Activated T-cell treated with anti-CD3 and anti-CD28 coated beads, Interleukin-2, amount 50 U/mL, for 4 hours (primary cell): Measurements from ENCODE around the gene AK5. TPM values are rescaled to one million over a fixed set of nuclear protein-coding genes. Genes with fewer than 3 reads are reported as not detected.
A peak's percentile ranks its signal among the peaks of the same experiment; 100 is the strongest.

Experiments used
- ATAC-seq, 2 donors: fragments of 200-7000 bp; cut with Tn5 transposase; one replicate each; pipeline ENCODE4 v1.10.0; 2021
- DNase-seq: peaks from one replicate; pipeline ENCODE4 v3.0.0-alpha.2; 2020
- H3K27me3 Mint-ChIP-seq: one replicate; pipeline ENCODE4 v1.8.0; 2021; ENCODE audit warnings: low read depth, mixed read lengths
- H3K36me3 Mint-ChIP-seq: one replicate; pipeline ENCODE4 v1.8.0; 2022; ENCODE audit warnings: mixed read lengths; ENCODE audit not compliant: insufficient read depth
- H3K4me1 Mint-ChIP-seq: one replicate; pipeline ENCODE4 v1.8.0; 2021; ENCODE audit warnings: low read depth, mixed read lengths
- H3K4me3 Mint-ChIP-seq: one replicate; pipeline ENCODE4 v1.8.0; 2021; ENCODE audit warnings: mild to moderate bottlenecking, moderate library complexity, mixed read lengths
- H3K9me3 Mint-ChIP-seq: one replicate; pipeline ENCODE4 v1.8.0; 2021; ENCODE audit warnings: mixed read lengths
- total RNA-seq, 3 donors: library from RNA; stranded (reverse); gene quantifications; one replicate each; pipeline ENCODE4 v1.2.1, GENCODE V29; 2021

The AK5 gene, protein sequence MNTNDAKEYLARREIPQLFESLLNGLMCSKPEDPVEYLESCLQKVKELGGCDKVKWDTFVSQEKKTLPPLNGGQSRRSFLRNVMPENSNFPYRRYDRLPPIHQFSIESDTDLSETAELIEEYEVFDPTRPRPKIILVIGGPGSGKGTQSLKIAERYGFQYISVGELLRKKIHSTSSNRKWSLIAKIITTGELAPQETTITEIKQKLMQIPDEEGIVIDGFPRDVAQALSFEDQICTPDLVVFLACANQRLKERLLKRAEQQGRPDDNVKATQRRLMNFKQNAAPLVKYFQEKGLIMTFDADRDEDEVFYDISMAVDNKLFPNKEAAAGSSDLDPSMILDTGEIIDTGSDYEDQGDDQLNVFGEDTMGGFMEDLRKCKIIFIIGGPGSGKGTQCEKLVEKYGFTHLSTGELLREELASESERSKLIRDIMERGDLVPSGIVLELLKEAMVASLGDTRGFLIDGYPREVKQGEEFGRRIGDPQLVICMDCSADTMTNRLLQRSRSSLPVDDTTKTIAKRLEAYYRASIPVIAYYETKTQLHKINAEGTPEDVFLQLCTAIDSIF
- total RNA-seq: 1 to 10 TPM; 1.0 to 4.9 (median 3.0) TPM

DNA sequence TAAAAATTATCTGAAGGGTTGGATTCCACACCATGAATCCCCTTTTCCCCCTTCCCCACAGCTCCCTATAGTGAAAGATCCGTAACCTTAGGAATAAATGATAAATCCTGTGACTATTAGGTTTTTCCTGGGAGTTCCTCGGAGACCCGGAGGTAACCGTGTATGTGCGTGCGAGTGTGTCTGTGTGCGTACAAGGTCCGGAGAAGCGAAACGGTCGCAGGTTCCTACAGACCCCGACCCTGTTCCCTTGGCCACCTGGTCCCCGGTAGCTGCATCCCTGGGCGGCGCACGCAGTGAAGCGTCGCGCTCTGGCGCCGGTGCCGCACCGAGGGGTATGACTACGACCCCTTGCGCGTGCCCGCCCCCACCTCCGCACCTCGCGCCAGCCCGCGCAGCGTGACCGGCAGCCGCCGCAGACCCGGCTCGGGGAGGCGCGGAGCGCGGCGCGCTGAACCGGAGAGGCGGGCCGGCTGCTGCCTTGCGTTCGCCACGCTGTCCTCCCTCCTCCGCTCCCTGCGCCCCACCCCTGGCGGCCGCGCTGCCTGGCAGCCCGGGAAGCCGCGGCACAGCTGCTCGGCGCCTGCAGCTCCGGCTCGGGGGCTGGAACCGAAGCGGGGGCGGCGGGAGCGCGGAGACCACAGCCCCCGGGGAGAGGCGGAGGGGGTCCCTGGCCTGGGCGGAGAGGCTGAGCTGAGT is at the start of gene AK5:
Gene AK5 (plus strand): TSS at position 529 of the 696 bp plus-strand sequence. CDS start 295 bp downstream, outside the sequence.
- peaks cover 24% of the 10 kb centered on the region for H3K27me3 Mint-ChIP-seq

DNA sequence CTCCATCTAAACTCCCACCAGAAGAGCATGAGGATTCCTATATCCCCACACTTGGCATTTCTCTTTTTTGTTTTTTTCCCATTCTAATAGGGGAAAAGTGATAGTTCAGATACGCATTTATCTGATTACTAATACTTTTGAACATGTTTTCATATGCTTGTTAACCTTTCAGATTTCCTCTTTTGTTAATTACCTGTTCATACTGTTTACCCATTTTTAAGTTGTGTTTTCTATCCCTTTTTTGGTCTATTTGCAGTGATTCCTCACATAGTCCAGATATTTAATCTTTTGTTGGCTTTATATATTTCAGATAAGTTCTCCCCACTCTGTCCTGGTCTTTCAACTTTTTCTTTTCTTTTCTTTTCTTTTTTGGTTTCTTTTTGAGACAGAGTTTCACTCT is 49.0 kb upstream of the AK5 start:
- ATAC-seq (no peak), DNase-seq (no peak)
- Mint-ChIP-seq H3K4me3 (no peak overlapping the region), H3K4me1 (no peaks in the 10 kb centered on the region), H3K27me3 (no peaks in the 10 kb centered on the region), H3K9me3 (peaks cover 18% of the 10 kb centered on the region), H3K36me3 (no peaks in the 10 kb centered on the region)

More for the DNA sequence above, at the start of gene AK5:
- peak within 1 kb of the TSS; percentile 78 for H3K4me3 Mint-ChIP-seq
- peaks cover 39% of the 10 kb centered on the region for H3K4me1 Mint-ChIP-seq
- DNase-seq (peak; percentile 49), ATAC-seq (peak; percentile 82 to 84)
- no peaks in the 10 kb centered on the region for H3K36me3 Mint-ChIP-seq
- H3K9me3 Mint-ChIP-seq: no peaks in the 10 kb centered on the region

DNA sequence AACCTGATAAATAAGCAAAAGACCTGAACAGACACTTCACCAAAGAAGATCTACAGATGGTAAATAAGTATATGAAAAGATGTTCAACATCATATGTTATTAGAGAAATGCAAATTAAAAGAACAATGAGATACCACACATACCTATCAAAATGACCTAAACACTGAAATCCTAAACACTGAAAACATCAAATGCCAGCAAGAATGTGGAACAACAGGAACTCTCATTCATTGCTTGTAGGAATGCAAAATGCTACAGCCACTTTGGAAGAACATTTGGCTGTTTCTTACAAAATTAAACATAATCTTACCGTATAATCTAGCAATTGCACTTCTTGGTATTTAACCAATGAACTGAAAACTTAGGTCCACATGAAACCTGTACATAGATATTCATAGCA is 47.7 kb upstream of the AK5 start:
- H3K36me3 Mint-ChIP-seq: no peaks in the 10 kb centered on the region

DNA sequence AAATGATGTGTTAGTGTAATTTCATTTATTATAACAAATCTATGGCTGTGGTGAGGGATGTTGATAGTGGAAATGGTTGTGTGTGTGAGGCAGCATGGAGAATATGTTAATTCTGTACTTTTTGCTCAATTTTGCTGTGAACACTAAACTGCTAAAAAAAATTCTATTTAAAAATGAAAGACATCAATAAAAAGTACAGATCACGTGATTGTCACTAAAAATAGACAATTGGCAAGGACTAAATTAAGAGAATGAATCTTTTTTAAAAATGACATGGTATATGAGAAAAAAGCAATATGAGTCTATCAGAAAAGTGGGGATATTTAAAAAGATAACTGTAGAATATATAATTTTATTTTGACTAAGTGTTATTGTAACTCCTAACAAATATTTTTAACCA is 46.9 kb upstream of the AK5 start:
- peaks cover 3% of the 10 kb centered on the region for H3K27me3 Mint-ChIP-seq
- H3K4me3 Mint-ChIP-seq: no peak overlapping the region
- ATAC-seq (no peak), DNase-seq (no peak)
- peaks cover 18% of the 10 kb centered on the region for H3K9me3 Mint-ChIP-seq
- no peaks in the 10 kb centered on the region for H3K4me1 Mint-ChIP-seq
- H3K36me3 Mint-ChIP-seq: no peaks in the 10 kb centered on the region

More for the DNA sequence above, 47.7 kb upstream of the AK5 start:
- Mint-ChIP-seq H3K4me3 (no peak overlapping the region), H3K27me3 (no peaks in the 10 kb centered on the region), H3K4me1 (no peaks in the 10 kb centered on the region), H3K9me3 (peaks cover 18% of the 10 kb centered on the region)
- no peak for DNase-seq
- no peak for ATAC-seq

DNA sequence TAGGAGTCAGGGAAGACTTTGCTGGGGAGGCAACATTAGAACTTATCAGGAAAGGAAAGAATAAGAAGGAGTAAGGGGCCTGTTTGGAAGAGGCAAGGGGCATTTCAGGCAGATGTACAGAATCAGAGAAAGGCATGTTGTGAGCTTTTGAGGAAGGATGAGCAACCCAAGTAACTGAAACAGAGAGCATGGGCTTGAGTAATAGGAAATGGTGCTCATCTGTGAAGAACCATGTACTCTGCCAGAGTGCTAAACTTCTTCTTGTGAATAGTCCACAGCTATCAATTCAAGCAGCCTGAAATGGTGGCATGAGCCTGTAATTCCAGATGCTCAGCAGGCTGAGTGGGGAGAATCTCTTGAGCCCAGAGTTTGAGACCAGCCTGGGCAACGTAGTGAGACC is 43.4 kb upstream of the AK5 start:
- Mint-ChIP-seq H3K27me3 (peaks cover 5% of the 10 kb centered on the region), H3K9me3 (peaks cover 15% of the 10 kb centered on the region)

DNA sequence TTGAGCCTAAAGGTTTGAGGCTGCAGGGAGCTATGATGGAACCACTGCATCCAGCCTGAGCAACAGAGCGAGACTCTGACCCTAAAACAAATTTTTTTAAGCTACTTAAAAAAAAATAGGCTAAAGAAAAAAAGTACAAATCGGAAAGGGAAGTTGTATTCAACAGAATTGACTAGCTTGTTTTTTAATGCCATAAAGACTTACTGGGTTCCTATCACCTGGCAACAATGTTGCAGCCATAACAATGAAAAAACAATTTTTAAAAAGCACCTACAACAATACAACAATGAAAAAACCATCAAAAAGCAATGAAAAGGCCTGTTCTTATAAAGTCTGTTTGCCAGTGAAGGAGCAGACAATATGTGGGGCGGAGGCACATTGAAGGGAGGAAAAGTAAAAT is 42.5 kb upstream of the AK5 start:
- no peak for ATAC-seq
- peaks cover 5% of the 10 kb centered on the region for H3K27me3 Mint-ChIP-seq

More for the DNA sequence above, 43.4 kb upstream of the AK5 start:
- Mint-ChIP-seq H3K4me1 (no peaks in the 10 kb centered on the region), H3K36me3 (peaks cover 2% of the 10 kb centered on the region), H3K4me3 (no peak overlapping the region)
- ATAC-seq (no peak), DNase-seq (no peak)

DNA sequence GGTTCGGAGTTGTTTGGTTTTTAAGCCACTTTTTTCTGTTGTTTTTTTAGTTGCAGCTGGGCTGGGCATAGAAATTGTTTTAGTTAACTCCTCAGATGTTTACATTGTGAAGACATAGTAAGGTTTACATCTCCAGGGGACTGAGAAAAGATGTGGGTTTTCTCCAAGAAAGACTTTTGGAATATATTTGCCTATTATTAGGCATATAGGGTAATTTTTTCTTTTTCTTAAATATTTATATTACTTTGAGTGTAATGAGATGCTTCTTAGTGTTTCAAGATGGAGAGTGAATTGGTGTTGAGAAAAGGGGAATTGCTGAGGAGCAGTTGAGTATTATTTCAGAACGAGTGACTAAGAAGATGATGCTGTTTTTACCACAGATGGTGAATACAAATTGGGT is 36.0 kb upstream of the AK5 start:
- Mint-ChIP-seq H3K36me3 (peaks cover 11% of the 10 kb centered on the region), H3K4me1 (peaks cover 1% of the 10 kb centered on the region), H3K4me3 (no peak overlapping the region), H3K27me3 (peaks cover 2% of the 10 kb centered on the region), H3K9me3 (peaks cover 43% of the 10 kb centered on the region)
- DNase-seq (no peak), ATAC-seq (no peak)

More for the DNA sequence above, 42.5 kb upstream of the AK5 start:
- no peak overlapping the region for H3K4me3 Mint-ChIP-seq
- H3K4me1 Mint-ChIP-seq: no peaks in the 10 kb centered on the region
- peaks cover 2% of the 10 kb centered on the region for H3K36me3 Mint-ChIP-seq
- no peak for DNase-seq
- peaks cover 13% of the 10 kb centered on the region for H3K9me3 Mint-ChIP-seq

DNA sequence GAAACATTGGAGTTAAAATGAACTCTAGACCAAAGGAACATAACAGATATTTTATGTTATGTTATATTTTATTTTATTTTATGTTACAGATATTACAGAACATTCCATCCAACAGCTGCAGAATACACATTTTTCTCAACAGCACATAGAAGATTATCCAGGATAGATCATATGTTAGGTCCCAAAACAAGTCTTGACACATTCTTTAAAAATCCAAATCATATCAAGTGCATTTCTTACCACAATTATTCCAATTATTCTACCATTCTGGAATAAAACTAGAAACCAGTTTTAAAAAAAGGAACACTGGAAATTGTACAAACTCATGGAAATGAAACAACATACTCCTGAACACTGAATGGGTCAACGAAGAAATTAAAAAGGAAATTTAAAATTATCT is 31.7 kb upstream of the AK5 start:
- Mint-ChIP-seq H3K4me1 (peaks cover 1% of the 10 kb centered on the region), H3K27me3 (no peaks in the 10 kb centered on the region), H3K4me3 (no peak overlapping the region), H3K36me3 (peaks cover 13% of the 10 kb centered on the region), H3K9me3 (peaks cover 65% of the 10 kb centered on the region)
- ATAC-seq (no peak), DNase-seq (no peak)

DNA sequence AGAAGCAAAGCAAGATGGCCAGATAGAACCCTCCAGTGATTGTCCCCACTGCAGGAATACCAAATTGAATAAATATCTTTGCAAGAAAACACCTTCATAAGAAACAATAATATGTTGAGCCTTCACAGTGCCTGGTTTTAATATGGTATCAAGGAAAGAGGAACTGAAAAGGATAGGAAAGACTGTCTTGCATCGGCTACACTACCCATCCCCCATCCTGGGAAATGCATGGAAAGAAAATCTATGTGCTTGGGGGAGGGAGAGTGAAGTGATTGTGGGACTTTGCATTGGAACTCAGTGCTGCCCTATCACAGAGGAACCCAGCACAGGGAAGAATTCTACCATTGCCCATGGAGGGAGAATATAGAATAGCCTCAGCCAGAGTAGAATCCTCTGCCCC is 28.6 kb upstream of the AK5 start:
- no peaks in the 10 kb centered on the region for H3K27me3 Mint-ChIP-seq
- DNase-seq: no peak
- H3K4me1 Mint-ChIP-seq: peaks cover 1% of the 10 kb centered on the region
- ATAC-seq: no peak
- H3K4me3 Mint-ChIP-seq: no peak overlapping the region
- H3K9me3 Mint-ChIP-seq: peaks cover 66% of the 10 kb centered on the region
- H3K36me3 Mint-ChIP-seq: peaks cover 13% of the 10 kb centered on the region

DNA sequence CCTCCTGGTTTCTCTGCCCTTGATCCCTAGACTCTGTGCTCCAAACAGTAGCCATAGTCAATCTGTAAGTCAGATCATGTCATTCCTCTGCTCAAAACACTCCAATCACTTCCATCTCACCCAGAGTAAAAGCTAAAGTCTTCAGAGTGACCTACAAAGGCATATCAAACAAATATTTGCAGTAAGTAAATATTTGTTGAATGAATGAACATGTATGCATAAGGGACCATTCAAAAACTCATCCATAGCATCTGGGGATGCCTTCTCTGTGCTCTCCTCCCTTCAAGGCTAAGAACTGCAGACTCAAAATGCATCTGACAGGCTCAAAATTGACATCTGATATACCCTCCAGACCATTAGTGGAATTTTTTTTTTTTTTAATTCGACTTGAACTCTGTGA is 18.1 kb upstream of the AK5 start:
- H3K9me3 Mint-ChIP-seq: peaks cover 5% of the 10 kb centered on the region
- no peaks in the 10 kb centered on the region for H3K36me3 Mint-ChIP-seq
- DNase-seq (no peak), ATAC-seq (no peak)
- H3K4me3 Mint-ChIP-seq: no peak overlapping the region
- H3K4me1 Mint-ChIP-seq: no peaks in the 10 kb centered on the region
- no peaks in the 10 kb centered on the region for H3K27me3 Mint-ChIP-seq

DNA sequence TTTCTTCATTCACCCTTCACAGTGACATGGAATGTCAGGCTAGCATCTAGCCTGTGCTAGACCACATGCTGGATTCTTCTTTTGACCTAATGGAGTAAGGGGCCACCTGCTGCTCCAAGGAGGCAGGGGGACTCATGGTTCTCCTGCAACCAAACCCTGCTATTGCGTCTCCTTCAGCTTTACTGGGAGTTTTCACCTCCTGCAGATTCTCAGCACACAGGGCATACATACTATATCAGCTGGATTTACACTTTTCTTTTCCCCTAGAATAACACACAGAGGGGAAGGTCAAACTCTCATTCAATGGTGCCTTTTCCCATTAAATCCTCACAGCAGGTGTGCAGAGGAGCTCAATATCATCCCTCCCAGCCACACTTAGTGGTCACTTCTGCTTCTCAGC is 16.6 kb upstream of the AK5 start:
- no peaks in the 10 kb centered on the region for H3K27me3 Mint-ChIP-seq

DNA sequence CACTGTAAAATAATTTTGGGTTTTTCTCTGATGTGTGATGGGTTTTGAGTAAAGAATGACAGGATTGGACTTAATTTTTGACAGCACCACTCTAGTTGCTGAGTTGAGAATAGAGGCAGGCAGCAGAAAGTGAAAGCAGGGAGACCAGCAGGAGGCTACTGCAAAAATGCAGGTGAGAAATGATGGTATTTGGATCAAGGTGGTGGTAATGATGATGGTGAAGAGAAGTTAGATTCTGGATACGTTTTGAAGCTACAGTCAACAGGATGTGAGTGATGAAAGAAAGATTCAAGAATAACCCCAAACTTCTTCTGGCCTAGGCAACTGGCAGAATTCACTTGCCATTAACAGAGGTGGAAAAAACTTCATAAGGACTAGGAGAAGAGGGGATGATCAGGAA is 14.8 kb upstream of the AK5 start:
- peaks cover 5% of the 10 kb centered on the region for H3K9me3 Mint-ChIP-seq
- no peaks in the 10 kb centered on the region for H3K4me1 Mint-ChIP-seq
- no peaks in the 10 kb centered on the region for H3K27me3 Mint-ChIP-seq
- ATAC-seq (no peak), DNase-seq (no peak)
- no peaks in the 10 kb centered on the region for H3K36me3 Mint-ChIP-seq
- H3K4me3 Mint-ChIP-seq: no peak overlapping the region

More for the DNA sequence above, 16.6 kb upstream of the AK5 start:
- Mint-ChIP-seq H3K36me3 (no peaks in the 10 kb centered on the region), H3K4me1 (no peaks in the 10 kb centered on the region), H3K4me3 (no peak overlapping the region), H3K9me3 (peaks cover 5% of the 10 kb centered on the region)
- DNase-seq (no peak), ATAC-seq (no peak)

DNA sequence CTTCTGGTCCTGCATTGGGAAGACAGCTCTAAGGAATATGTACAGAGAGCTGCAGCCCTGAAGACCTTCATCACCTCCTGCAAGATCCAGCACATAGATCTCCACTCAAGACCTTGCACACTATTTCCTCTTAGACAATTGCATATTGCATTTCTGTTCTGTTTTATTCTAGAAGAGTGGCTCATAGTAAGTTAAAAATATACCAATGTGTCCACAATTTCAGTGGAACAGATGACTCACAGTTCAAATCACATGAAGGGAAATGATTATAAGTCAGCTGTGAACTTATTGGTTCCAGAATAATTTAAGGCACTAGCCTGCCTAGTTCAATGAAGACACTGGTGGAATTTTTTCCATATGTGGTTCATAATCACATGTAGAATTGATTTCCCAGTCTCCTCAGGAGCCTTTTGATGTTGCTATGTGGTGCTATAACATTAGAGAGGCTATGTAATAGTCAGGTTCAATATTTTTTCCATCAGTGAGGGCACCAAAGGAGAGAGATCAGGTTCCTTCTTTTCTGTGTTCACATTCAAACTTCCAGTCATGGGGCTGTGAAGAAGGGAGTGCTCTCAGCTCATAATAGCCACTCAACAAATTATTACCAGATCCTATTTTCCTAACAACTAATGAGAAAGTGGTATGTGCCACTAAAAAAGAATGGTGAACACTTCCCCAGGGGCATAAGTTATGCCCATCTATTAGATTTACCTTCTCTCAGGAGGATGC is 9.8 kb upstream of the AK5 start:
- ATAC-seq (no peak), DNase-seq (no peak)
- no peaks in the 10 kb centered on the region for H3K9me3 Mint-ChIP-seq
- no peak overlapping the region for H3K4me3 Mint-ChIP-seq
- H3K27me3 Mint-ChIP-seq: peaks cover 2% of the 10 kb centered on the region
- H3K36me3 Mint-ChIP-seq: no peaks in the 10 kb centered on the region
- H3K4me1 Mint-ChIP-seq: no peaks in the 10 kb centered on the region

DNA sequence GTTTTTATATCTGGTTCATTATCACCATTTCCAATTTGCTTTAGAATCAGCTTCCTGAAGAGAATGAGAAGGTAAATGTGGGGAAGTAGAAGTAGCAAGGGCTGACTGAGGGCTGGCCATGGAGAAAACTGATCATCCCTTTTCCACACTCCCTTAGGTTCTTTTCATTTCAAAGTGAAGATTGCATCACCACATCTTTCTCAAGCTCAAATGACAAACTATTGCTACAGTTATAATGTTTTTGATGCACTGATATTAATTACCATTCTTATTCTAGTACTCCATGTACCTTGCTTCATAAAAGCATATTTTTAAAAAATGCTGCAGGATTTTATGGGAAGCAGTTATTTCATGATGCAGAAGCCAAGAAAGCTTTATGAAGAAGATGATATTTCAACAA is 7.9 kb upstream of the AK5 start:
- ATAC-seq (no peak), DNase-seq (no peak)
- no peaks in the 10 kb centered on the region for H3K9me3 Mint-ChIP-seq
- H3K36me3 Mint-ChIP-seq: no peaks in the 10 kb centered on the region
- H3K27me3 Mint-ChIP-seq: peaks cover 2% of the 10 kb centered on the region
- no peak overlapping the region for H3K4me3 Mint-ChIP-seq
- H3K4me1 Mint-ChIP-seq: no peaks in the 10 kb centered on the region
